Erythroblast (primary cell): ENCODE data around the gene ROBO3.

Experiments
- GATA1 ChIP-seq: IDR thresholded peaks from 2 replicates; pipeline ENCODE4 v1.6.1; 2011; ENCODE audit warnings: low read depth, mild to moderate bottlenecking, control low read depth, low read length, moderate library complexity
- POLR2A ChIP-seq: IDR thresholded peaks from 2 replicates; pipeline ENCODE4 v1.6.1; 2011; ENCODE audit warnings: mild to moderate bottlenecking, low read length

GRCh38 chr11:124817036-124817435 lies 48.2 kb upstream of the ROBO3 start:
- TF ChIP-seq POLR2A (no peak), GATA1 (no peak)
